Activated CD8-positive, alpha-beta T cell treated with anti-CD3 and anti-CD28 coated beads, Interleukin-2, amount 10 ng/mL, durations not matched to agents 7 days and 5 days (primary cell): ENCODE measurements around the gene RNF114. TPM values are rescaled to one million over a fixed set of nuclear protein-coding genes. Genes with fewer than 3 reads are reported as not detected.
A peak's percentile ranks its signal among the peaks of the same experiment; 100 is the strongest.
"Not testable (repeated sequence)": the region's sequence is repeated elsewhere in the genome, so short reads cannot be mapped to it uniquely, and the experiment has no call there.

ENCODE experiments used
- ATAC-seq: fragments of 150-1000 bp; cut with Tn5 transposase; one replicate; pipeline ENCODE4 v1.10.0; 2021; ENCODE audit warnings: moderate library complexity
- CTCF ChIA-PET: fragments of 350-600 bp; sonication (Branson Sonifier 250); formaldehyde crosslinking; loops from one replicate; lab custom pipeline; 2021; ENCODE audit warnings: antibody characterized with exemption; lab: Charles Lee
- POLR2A ChIA-PET: fragments of 350-600 bp; sonication (Branson Sonifier 250); formaldehyde crosslinking; loops from one replicate; lab custom pipeline; 2021; ENCODE audit warnings: antibody characterized with exemption; lab: Charles Lee
- DNase-seq: peaks from one replicate; pipeline ENCODE4 v3.0.0-alpha.2; 2020
- H3K27ac Mint-ChIP-seq: one replicate; pipeline ENCODE4 v1.8.0; 2021; ENCODE audit warnings: mild to moderate bottlenecking, mixed read lengths
- H3K27me3 Mint-ChIP-seq: one replicate; pipeline ENCODE4 v1.8.0; 2021; ENCODE audit warnings: low read depth, mixed read lengths
- H3K36me3 Mint-ChIP-seq: one replicate; pipeline ENCODE4 v1.8.0; 2021; ENCODE audit warnings: low read depth, mixed read lengths
- H3K4me1 Mint-ChIP-seq: one replicate; pipeline ENCODE4 v1.8.0; 2021; ENCODE audit warnings: low read depth, mixed read lengths
- H3K4me3 Mint-ChIP-seq: one replicate; pipeline ENCODE4 v1.8.0; 2021; ENCODE audit warnings: mild to moderate bottlenecking, mixed read lengths
- H3K9me3 Mint-ChIP-seq: one replicate; pipeline ENCODE4 v1.8.0; 2022; ENCODE audit warnings: mixed read lengths; ENCODE audit not compliant: insufficient read depth
- total RNA-seq, 2 experiments: library from RNA; stranded (reverse); gene quantifications; one replicate each; pipeline ENCODE4 v1.2.3, GENCODE V29; 2021

The RNF114 gene
- total RNA-seq, 2 experiments from 2014 or later = 50.1 to 54.8 TPM

GRCh38 chr20:49990271-49990720 lies 54.1 kb downstream of the RNF114 start:
- Mint-ChIP-seq H3K9me3 (no peaks in the 10 kb centered on the region), H3K27me3 (peaks cover 7% of the 10 kb centered on the region), H3K4me3 (no peak overlapping the region), H3K4me1 (peaks cover 12% of the 10 kb centered on the region), H3K27ac (peak overlapping the region; percentile 39), H3K36me3 (no peaks in the 10 kb centered on the region)
- no peak for DNase-seq
- ChIA-PET CTCF (interaction anchor here (0.6 to 4.1 kb wide), 4 partner anchors 11 to 431 kb away, joined by 3 to 29 read pairs (median 14); no protein-coding TSS in a partner anchor), POLR2A (no interaction called here)
- ATAC-seq = no peak

DNA sequence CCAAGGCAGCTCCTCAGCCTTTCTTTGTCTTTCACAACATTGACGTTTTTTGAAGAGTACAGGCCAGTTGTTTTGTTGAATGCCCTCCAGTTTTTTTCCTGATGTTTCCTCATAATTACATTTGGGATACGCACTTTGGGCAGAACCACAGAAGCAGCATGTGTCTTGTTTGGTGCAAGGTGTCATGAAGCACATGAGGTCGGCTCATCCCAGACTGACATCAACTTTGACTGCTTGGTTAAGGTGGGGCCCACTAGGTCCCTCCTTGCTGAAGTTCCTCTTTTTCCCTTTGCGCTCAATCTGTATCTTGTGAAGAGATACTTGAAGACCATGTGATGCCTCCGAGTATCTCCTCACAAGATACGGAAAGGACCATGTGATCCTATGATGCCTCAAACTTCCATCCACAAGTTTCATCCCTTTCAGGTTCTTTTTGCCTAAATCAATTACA lies 57.1 kb downstream of the RNF114 start:
- Mint-ChIP-seq H3K9me3 (no peaks in the 10 kb centered on the region), H3K27ac (no peak overlapping the region), H3K4me1 (peaks cover 12% of the 10 kb centered on the region), H3K4me3 (no peak overlapping the region), H3K27me3 (peaks cover 7% of the 10 kb centered on the region), H3K36me3 (no peaks in the 10 kb centered on the region)
- DNase-seq = no peak
- ATAC-seq = no peak
- POLR2A ChIA-PET = no interaction called here
- CTCF ChIA-PET = interaction anchor here (1.2 to 1.4 kb wide), 2 partner anchors 14 to 78 kb away, joined by 3 read pairs; no protein-coding TSS in a partner anchor

- POLR2A ChIA-PET = no interaction called here
- ATAC-seq (no peak), DNase-seq (no peak)
- no peak overlapping the region for H3K27ac Mint-ChIP-seq
- CTCF ChIA-PET = interaction anchor here (1.6 kb wide), 1 partner anchor 16 kb away, joined by 3 read pairs; no protein-coding TSS in a partner anchor
- no peaks in the 10 kb centered on the region for H3K36me3 Mint-ChIP-seq
- H3K9me3 Mint-ChIP-seq = no peaks in the 10 kb centered on the region
- H3K4me3 Mint-ChIP-seq = no peak overlapping the region
- peaks cover 1% of the 10 kb centered on the region for H3K4me1 Mint-ChIP-seq
- H3K27me3 Mint-ChIP-seq = peaks cover 7% of the 10 kb centered on the region
Measured at GRCh38 chr20:49995586-49995985, 59.4 kb downstream of the RNF114 start.

DNA sequence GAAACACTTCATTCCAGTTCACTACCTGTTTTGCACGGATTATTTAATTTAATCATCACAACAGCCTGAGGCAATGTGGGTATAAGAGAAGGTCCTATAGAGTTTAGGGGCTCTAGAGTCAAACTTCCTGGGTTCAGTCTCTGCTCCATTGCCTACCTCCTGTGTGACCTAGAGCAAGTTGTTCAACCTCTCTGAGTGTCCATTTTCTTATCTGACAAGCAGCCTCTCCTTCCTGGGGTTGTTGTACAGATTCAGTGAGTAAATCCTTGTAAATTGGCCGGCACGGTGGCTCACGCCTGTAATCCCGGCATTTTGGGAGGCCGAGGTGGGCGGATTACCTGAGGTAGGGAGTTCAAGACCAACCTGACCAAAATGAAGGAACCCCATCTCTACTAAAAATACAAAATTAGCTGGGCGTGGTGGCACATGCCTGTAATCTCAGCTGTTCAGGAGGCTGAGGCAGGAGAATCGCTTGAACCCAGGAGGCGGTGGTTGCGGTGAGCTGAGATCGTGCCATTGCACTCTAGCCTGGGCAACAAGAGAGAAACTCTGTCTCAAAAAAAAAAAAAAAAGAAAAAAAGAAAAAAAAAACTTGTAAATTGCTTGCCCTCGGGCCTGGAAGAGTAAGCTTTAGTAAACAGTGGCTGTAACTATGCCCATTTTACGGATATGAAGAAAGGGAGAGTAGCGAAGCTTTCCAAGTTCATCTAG lies 62.4 kb downstream of the RNF114 start:
- H3K27ac Mint-ChIP-seq, POLR2A ChIA-PET, H3K27me3 Mint-ChIP-seq, H3K9me3 Mint-ChIP-seq, H3K36me3 Mint-ChIP-seq, H3K4me3 Mint-ChIP-seq, DNase-seq, ATAC-seq: not testable (repeated sequence)
- CTCF ChIA-PET = interaction anchor here (1.5 to 1.6 kb wide), 2 partner anchors 20 to 73 kb away, joined by 5 to 9 read pairs; no protein-coding TSS in a partner anchor
- H3K4me1 Mint-ChIP-seq = peaks cover 18% of the 10 kb centered on the region

GRCh38 chr20:49999329-49999728 lies 63.1 kb downstream of the RNF114 start:
- peaks cover 19% of the 10 kb centered on the region for H3K4me1 Mint-ChIP-seq
- ChIA-PET CTCF (interaction anchor here (1.5 to 1.6 kb wide), 2 partner anchors 20 to 72 kb away, joined by 5 to 9 read pairs; no protein-coding TSS in a partner anchor), POLR2A (no interaction called here)
- H3K27ac Mint-ChIP-seq = no peak overlapping the region
- DNase-seq = no peak
- H3K9me3 Mint-ChIP-seq = no peaks in the 10 kb centered on the region
- ATAC-seq = no peak
- no peak overlapping the region for H3K4me3 Mint-ChIP-seq
- H3K27me3 Mint-ChIP-seq = peaks cover 5% of the 10 kb centered on the region
- no peaks in the 10 kb centered on the region for H3K36me3 Mint-ChIP-seq

- H3K9me3 Mint-ChIP-seq, POLR2A ChIA-PET, H3K36me3 Mint-ChIP-seq, H3K27me3 Mint-ChIP-seq, H3K4me3 Mint-ChIP-seq, ATAC-seq, H3K27ac Mint-ChIP-seq, DNase-seq: not testable (repeated sequence)
- CTCF ChIA-PET = interaction anchor here (1.0 to 1.6 kb wide), 7 partner anchors 12 to 85 kb away, joined by 3 to 5 read pairs (median 4); no protein-coding TSS in a partner anchor
- H3K4me1 Mint-ChIP-seq = peaks cover 30% of the 10 kb centered on the region
Measured at GRCh38 chr20:50000548-50001222, 64.5 kb downstream of the RNF114 start.

DNA sequence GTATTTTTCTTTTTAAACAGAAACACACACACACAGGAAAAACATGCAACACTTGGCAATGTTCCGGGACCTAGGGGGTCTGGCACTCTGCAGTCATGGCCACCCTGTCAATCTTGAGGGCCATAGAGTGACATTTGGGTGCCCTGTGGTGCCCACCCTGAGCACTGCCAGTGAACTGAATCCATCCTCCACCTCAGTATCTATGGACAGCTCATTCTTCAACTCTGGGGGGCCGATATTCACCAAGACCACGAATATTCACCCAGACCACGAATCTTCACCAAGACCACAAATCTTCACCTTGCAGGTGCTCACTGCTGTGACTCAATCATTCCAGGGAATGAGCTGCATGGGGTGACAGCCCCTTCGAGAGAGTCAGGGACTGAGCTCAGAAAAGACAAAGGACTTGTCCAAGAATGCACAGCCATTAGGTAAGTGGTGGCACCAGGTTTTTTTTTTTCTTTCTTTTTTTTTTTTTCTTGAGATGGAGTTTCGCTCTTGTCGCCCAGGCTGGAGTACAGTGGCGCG lies 65.7 kb downstream of the RNF114 start:
- DNase-seq (no peak), ATAC-seq (peak; percentile 43)
- H3K27ac Mint-ChIP-seq = no peak overlapping the region
- CTCF ChIA-PET = interaction anchor here (1.0 to 1.6 kb wide), 4 partner anchors 23 to 84 kb away, joined by 3 to 5 read pairs (median 4); no protein-coding TSS in a partner anchor
- H3K36me3 Mint-ChIP-seq = no peaks in the 10 kb centered on the region
- no peaks in the 10 kb centered on the region for H3K9me3 Mint-ChIP-seq
- H3K4me3 Mint-ChIP-seq = no peak overlapping the region
- POLR2A ChIA-PET = no interaction called here
- peaks cover 2% of the 10 kb centered on the region for H3K27me3 Mint-ChIP-seq
- H3K4me1 Mint-ChIP-seq = peaks cover 36% of the 10 kb centered on the region

GRCh38 chr20:50003253-50003656 lies 67.1 kb downstream of the RNF114 start:
- ChIA-PET POLR2A (interaction anchor here (0.7 kb wide), 1 partner anchor 543 kb away, joined by 3 read pairs; no protein-coding TSS in a partner anchor), CTCF (interaction anchor here (1.0 to 3.4 kb wide), 2 partner anchors 24 to 68 kb away, joined by 3 to 15 read pairs; no protein-coding TSS in a partner anchor)
- H3K27me3 Mint-ChIP-seq = peaks cover 11% of the 10 kb centered on the region
- no peak overlapping the region for H3K4me3 Mint-ChIP-seq
- peaks cover 43% of the 10 kb centered on the region for H3K4me1 Mint-ChIP-seq
- ATAC-seq = peak; percentile 57
- no peaks in the 10 kb centered on the region for H3K36me3 Mint-ChIP-seq
- H3K9me3 Mint-ChIP-seq = no peaks in the 10 kb centered on the region
- no peak for DNase-seq
- H3K27ac Mint-ChIP-seq = peak overlapping the region; percentile 6

Other genes starting within 250 kb of the RNF114 start
- gene B4GALT5, start 222.5 kb upstream of the RNF114 start, total RNA-seq = 10 to 100 TPM; 13.3 to 13.4 TPM
- 10 to 100 TPM; 19.4 to 20.5 TPM for gene SLC9A8, start 123.6 kb upstream of the RNF114 start, total RNA-seq
- gene SPATA2, start 20.9 kb upstream of the RNF114 start, total RNA-seq = 1 to 10 TPM; 7.6 to 7.7 TPM
- under 1 TPM; 0.37 to 0.47 TPM for gene SNAI1, start 46.6 kb downstream of the RNF114 start, total RNA-seq
- 100 to 1,000 TPM; 120 to 131 TPM for gene UBE2V1, start 176.8 kb downstream of the RNF114 start, total RNA-seq
- gene PEDS1, start 217.3 kb downstream of the RNF114 start, total RNA-seq = 10 to 100 TPM; 28.7 to 30.2 TPM